ENCODE results near the gene ZC3H8. TPM values are rescaled to one million over a fixed set of nuclear protein-coding genes. Genes with fewer than 3 reads are reported as not detected.

The ZC3H8 gene
- total RNA-seq, 2 donors from 2014 or later: 2.4 to 5.3 TPM

- TF ChIP-seq CTCF (IDR thresholded peaks at IDR 0.05): no peak
- Histone ChIP-seq H3K9me3 (no peaks in the 10 kb centered on the region), H3K27ac (no peak overlapping the region), H3K27me3 (replicated peaks; ENCODE audit: insufficient read depth) (no peaks in the 10 kb centered on the region), H3K36me3 (no peaks in the 10 kb centered on the region), H3K4me1 (ENCODE audit: control insufficient read depth in 1 of 2, low read depth in 2 of 2) (no peaks in the 10 kb centered on the region), H3K4me3 (no peak overlapping the region)
- DNase-seq (ENCODE audit: low spot score): no peak
- ATAC-seq (ENCODE audit: insufficient number of reproducible peaks, low FRiP score, low read depth): no peak
Observed at GRCh38 chr2:112164876-112165275, 90.0 kb downstream of the ZC3H8 start.

DNA sequence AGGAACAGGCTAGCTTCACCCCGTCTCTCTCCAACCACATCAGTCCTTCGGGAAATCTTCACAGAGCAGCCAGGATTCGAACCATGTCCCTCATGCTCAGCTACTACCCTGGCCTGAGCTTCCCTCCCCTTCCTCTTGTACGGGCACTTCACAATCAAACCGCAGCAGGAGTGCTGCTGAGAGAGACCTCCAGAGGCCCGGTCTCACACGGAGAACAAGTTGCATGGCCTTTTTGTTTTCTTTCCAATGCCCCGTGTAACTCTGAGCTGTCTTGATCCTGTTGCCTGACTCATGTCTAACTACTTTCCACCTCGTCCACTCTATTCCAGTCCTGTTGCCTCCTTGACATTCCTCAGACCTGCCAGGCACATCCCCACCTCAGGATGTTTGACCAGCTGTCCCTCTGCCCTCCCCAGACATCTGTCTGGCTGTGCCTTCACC is 91.3 kb downstream of the ZC3H8 start:
- no peaks in the 10 kb centered on the region for H3K4me1 ChIP-seq (ENCODE audit: control insufficient read depth in 1 of 2, low read depth in 2 of 2)
- no peaks in the 10 kb centered on the region for H3K9me3 ChIP-seq
- no peaks in the 10 kb centered on the region for H3K36me3 ChIP-seq
- no peak for DNase-seq (ENCODE audit: low spot score)
- H3K27me3 ChIP-seq (replicated peaks; ENCODE audit: insufficient read depth): no peaks in the 10 kb centered on the region
- no peak overlapping the region for H3K27ac ChIP-seq
- TF ChIP-seq CTCF (IDR thresholded peaks at IDR 0.05): no peak
- ATAC-seq (ENCODE audit: insufficient number of reproducible peaks, low FRiP score, low read depth): no peak
- H3K4me3 ChIP-seq: no peak overlapping the region

DNA sequence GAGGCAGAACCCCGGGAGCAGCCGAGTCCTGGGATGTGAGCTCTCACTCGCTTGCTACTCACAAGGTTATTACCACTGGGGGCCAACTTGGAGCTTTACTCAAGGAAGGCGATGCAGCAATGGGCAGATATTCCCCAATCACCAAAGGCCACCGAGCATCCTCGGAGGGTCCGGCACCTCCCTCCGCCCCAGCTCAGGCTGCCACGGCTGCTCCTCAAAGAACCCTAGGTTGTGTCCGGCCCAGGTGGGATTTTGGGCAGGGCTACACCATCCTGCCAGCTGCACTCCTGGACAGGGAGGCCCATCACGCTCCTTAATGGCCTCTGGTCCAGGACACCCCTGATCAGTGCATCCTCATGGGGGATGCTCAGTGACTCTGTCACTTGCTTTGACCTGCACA is 91.9 kb downstream of the ZC3H8 start:
- ATAC-seq (ENCODE audit: insufficient number of reproducible peaks, low FRiP score, low read depth) (no peak), DNase-seq (ENCODE audit: low spot score) (no peak)

GRCh38 chr2:112162341-112162740 is 92.5 kb downstream of the ZC3H8 start:
- H3K9me3 ChIP-seq: no peaks in the 10 kb centered on the region
- ATAC-seq (ENCODE audit: insufficient number of reproducible peaks, low FRiP score, low read depth): no peak
- no peaks in the 10 kb centered on the region for H3K4me1 ChIP-seq (ENCODE audit: control insufficient read depth in 1 of 2, low read depth in 2 of 2)
- no peaks in the 10 kb centered on the region for H3K36me3 ChIP-seq
- no peak for TF ChIP-seq CTCF (IDR thresholded peaks at IDR 0.05)
- no peak overlapping the region for H3K27ac ChIP-seq
- no peaks in the 10 kb centered on the region for H3K27me3 ChIP-seq (replicated peaks; ENCODE audit: insufficient read depth)
- H3K4me3 ChIP-seq: no peak overlapping the region
- DNase-seq (ENCODE audit: low spot score): no peak

More for the DNA sequence above, 91.9 kb downstream of the ZC3H8 start:
- Histone ChIP-seq H3K27me3 (replicated peaks; ENCODE audit: insufficient read depth) (no peaks in the 10 kb centered on the region), H3K36me3 (no peaks in the 10 kb centered on the region), H3K4me3 (no peak overlapping the region), H3K27ac (no peak overlapping the region), H3K9me3 (no peaks in the 10 kb centered on the region), H3K4me1 (ENCODE audit: control insufficient read depth in 1 of 2, low read depth in 2 of 2) (no peaks in the 10 kb centered on the region)
- TF ChIP-seq CTCF (IDR thresholded peaks at IDR 0.05): no peak

Other genes starting within 250 kb of the ZC3H8 start
- gene TMEM87B, start 199.8 kb downstream of the ZC3H8 start, total RNA-seq: 10 to 100 TPM; 26.1 to 35.3 TPM
- 10 to 100 TPM in 1 of 2 donors, 1 to 10 TPM in 1; 5.1 to 15.6 TPM for gene FBLN7, start 116.7 kb downstream of the ZC3H8 start, total RNA-seq
- gene ZC3H6, start 20.6 kb upstream of the ZC3H8 start, total RNA-seq: 10 to 100 TPM in 1 of 2 donors, 1 to 10 TPM in 1; 6.9 to 10.6 TPM
- gene RGPD8, start 178.6 kb upstream of the ZC3H8 start, total RNA-seq: 10 to 100 TPM; 30.3 to 53.3 TPM
- gene TTL, start 227.1 kb upstream of the ZC3H8 start, total RNA-seq: 10 to 100 TPM; 30.9 to 35.9 TPM

Data from thoracic aorta (tissue), 2 donors.